Activated CD8-positive, alpha-beta memory T cell treated with anti-CD3 and anti-CD28 coated beads, Interleukin-2, amount 50 U/mL, for 48 hours (primary cell): ENCODE results near the gene STPG1.

Experiments
- DNase-seq: peaks from one replicate; pipeline ENCODE4 v3.0.0-alpha.2; 2020

The STPG1 gene

DNA sequence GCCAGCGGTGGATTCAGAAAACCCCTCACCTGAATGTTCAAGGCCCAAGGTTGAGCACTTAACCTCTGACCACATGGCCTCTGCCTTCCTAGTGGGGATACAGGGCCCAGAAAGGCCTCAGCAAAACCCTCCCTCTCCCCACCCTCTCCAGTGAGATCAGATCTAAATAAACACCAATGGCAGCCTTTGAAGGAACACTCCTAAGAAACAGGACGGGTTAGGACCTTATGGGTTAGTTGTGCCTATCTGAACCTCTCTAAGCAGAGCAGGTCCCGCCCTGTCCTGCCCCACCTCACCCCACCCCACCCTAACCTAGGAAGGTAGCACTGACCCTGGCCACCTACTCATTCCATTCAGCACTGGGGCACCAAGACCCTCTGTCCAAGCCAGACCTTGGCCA, 102.3 kb downstream of the STPG1 start:
- no peak for DNase-seq

DNA sequence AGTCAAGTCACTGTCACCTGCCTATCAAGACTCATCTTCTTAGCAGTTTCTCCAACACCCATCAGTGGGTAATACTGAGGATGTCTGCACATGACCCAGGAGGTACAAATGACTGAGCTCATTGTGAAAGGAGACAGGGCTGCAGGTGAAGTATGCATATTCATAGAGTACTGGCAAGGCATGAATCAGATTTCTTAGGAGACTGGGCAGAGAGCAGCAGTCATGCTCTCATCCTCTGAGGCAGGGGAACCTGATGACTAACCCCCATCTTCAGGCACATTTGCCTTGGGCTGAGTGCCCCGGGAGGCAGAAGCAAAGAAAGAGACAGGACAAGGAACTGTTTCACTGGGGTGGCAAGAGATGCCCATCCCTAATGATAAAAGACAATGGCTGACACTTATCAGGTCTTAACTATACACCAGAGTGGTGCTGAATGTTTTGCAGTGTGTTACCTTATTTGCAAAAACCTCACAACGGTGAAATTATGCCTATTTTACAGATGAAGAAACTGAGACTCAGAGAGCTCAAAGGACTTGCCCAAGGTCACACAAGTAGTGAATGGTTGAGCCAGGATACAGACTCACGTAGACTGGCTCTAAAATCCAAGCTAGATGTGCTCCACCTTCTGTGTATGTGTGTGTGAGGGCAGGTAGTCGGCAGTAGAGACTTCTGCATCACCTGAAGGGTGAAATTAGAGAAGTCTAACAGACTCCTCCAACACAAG, 103.7 kb downstream of the STPG1 start:
- no peak for DNase-seq

DNA sequence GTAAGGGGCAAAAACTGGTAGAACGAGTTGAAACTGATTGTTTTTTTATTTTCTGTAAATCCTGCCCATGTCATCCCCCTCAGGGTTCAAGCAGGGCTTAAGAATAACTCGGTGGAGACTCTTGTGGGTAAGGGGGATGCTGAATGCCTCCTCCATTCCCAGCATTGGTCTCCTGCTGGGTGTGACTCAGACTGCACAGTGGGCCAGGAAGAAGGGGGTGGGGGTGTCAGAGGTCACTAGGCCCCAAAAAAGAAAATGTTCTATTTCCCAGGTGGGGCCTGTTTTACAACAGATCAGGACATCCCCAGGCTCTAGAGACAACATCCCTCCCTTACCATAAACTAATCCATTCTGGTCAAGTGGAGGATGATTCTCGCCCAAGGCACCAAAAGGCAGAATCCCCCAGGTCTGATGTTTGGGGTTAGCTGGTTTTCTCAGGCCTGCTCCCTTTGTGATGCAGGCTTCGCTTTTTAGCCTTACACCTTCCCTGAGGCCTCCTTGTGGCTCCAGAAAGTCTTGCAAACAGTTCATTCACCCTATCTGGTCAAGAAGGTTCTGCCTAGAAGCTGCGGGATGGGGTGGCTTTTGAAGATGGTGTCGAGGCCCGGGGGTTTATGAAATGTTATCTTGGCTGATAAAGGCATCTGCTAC, 105.1 kb downstream of the STPG1 start:
- no peak for DNase-seq
